Right renal pelvis (tissue), 4 donors: ENCODE measurements around the gene NELFB. TPM values are rescaled to one million over a fixed set of nuclear protein-coding genes. Genes with fewer than 3 reads are reported as not detected.

Experiments
- DNase-seq, 4 donors: peaks; one replicate each; pipeline ENCODE4 v3.0.0-alpha.2; 2013; ENCODE audit warnings: low read depth in 4 of 4, low spot score in 3 of 4, missing footprints in 1 of 4
- polyA plus RNA-seq, 4 donors: library from polyadenylated mRNA; unstranded; fragments of 120-200 nt; gene quantifications; one replicate each; pipeline ENCODE4 v1.2.1, GENCODE V29; 2013; ENCODE audit not compliant: insufficient read length in 4 of 4

The NELFB gene
- polyA plus RNA-seq, 4 donors, result 46.6 to 69.7 (median 51.2) TPM

DNA sequence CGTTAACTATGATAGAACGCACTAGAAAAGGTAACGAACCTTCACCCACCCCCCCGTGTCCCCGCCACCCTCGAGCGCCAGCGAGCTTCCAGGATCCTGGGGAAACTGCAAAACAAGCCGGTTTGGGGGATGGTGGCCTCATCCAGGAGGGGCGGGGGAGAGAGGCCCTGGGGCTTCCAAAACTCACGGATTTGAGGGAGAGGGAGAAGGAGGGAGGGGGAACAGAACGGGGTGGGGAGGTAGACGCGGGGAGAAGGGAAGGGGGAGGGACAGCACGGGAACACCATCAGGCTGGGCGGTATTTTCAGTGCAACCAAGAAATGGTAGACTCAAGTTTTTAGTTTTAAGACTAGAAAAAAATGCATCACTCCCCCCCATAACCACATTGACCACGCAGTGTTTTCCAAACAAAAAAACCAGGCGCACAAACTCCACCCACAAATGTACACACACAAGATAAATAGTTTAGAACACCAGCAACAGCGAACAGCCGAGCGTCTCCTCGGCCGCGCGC is 45.5 kb downstream of the NELFB start:
- DNase-seq, result no peak

DNA sequence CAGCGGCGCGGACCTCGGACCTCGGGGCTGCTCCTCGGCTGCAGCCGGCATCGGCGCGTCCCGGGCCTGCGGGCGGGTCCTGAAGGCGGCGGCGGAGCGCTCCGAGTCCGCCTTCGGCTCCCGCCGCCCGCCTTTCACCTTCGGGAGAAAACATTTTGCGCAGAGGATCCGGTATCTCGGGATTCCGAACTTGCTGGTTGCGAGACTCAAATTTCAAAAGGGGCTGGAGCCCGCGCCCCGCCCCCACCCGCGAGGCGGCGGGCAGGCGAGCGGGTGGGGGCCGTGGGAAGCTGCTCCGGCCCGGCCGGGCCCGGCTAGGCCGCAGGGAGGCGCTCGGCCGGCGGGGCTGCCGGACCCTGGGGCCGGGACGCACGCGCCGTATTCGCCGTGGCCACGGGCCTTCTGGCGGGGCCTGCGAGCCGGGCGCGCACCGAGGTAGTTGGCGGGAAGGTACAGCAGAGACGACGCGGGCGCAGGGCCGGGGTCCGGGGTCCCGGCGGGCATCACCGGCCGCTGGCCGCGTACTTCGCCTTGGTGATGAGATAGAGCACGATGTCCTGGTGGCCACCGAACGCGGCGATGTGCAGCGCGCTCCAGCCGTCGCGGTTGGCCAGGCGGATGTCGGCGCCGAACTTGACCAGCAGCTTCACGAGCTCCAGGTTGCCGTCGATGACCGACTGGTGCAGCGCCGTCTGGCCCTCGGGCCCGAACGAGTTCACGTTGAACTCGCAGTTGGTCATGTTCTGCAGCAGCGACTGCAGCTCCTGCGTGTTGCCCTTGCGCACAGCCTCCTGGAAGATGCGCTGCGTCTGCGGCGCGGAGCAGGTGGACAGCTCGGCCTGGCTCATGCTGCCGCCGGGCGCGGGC is 46.2 kb downstream of the NELFB start:
- DNase-seq, result no peak

DNA sequence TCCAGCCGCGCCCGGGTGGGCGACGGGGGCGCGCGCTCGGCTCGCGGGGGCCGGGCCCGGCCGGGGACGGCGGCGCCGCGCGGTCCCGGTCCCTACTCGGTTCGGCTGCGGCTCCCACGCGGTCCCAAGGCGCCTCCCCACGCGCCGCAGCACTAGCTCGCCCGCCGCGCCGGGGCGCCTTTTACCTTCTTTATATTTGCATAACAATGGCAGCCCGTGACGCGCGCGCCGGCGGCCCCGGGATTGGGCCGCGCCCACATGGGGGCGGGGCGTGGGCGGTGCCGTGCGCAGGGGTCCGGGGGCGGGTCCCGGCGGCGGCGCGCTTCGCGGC is 47.0 kb downstream of the NELFB start, which contains the start of gene NRARP:
Gene NRARP (minus strand): TSS at position 154 of the 331 bp plus-strand sequence. CDS start 343 bp downstream, outside the sequence.
- no peak for DNase-seq

DNA sequence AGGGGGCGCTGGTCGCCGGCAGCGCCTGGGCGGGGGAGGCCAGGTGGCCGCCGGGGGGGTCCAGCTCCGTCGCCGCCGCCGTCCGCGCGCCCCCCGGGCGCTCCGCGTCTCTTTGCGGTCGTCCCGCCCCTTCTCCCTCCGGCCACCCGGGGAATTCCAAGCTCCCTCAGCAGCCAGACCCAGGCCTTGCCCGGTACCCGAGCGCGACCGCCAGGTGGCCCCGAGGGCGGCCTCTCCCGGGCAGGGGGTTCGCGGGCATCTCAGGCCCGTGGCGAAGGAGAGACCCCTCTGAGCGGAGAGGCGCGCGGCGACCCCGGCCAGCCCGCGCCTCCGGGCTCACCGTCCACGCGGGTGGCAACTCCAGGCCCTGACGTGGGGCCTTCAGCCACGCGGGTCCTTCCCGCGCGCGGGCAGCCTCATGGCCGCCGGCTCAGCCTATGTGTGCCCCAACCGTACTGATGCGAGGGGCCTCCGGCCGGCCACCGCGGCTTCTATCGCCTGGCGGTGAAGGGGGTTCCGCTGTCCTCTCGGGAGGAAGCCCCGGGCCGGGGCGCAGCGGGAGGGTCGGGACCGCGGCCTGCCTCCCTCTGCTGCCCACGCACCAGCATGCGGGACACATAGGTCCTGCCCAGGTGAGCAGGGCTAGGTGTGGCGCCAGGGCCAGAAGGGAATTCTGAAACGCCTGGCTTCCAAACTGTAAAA is 47.5 kb downstream of the NELFB start:
- no peak for DNase-seq

DNA sequence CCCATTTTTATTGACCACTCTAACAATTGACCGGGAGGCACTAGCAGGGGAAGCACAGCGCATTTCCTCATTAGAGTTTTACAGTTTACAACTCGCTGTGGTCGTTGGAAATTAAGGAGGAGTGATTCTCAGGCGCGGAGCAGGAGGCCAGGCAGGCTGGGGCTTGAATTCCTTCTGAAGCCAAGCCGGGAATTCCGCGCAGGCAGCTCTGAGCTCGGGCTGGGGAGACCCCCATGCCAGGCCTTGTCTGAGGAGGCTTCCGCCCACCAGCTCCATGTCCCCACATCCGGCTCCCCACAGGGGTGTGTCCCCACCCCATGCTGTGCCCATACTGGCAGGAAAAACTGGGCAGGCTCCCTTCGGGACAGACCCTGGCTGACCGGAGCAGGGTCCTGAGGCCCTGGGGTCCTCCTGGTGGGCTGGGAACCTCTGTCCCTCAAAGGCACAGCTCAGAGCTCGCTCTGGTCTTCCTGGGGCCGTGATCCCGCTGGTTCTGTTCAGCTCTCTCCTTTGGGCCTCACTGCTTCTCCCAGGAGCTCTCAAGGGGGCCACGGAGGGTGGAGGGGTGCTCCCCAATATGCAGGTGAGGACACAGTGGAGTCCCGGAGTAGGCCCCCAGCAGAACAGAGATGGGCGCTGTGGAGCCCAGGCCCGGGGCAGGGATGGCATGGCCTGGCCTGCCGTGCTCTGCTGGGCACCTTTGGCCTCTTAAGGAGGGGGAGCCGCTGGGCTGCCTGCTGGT is 48.2 kb downstream of the NELFB start:
- DNase-seq, result no peak

DNA sequence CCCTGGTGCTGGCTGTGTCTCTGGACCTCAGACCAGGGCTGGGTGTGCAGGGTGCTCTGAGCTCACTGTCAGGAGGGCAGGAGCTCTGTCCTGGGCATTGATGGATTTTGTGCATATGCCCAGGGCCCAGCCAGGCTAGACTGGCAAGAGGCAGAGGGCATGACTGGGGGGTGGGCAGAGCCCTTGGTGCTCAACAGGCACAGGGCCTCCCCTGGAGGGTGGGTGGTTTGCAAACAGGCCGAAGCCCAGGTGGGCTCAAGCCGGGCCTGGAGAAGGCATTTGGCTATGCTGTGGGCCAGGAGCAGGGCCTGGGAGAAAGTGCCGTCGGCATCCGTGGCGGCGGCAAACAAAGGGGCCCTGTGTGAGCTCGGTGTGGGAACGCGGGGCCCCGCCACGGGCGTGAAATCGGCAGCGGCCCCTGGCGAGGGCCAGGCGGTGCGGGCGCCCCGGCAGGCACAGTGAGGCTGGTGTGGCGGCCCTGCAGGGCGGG is 48.8 kb downstream of the NELFB start:
- no peak for DNase-seq

DNA sequence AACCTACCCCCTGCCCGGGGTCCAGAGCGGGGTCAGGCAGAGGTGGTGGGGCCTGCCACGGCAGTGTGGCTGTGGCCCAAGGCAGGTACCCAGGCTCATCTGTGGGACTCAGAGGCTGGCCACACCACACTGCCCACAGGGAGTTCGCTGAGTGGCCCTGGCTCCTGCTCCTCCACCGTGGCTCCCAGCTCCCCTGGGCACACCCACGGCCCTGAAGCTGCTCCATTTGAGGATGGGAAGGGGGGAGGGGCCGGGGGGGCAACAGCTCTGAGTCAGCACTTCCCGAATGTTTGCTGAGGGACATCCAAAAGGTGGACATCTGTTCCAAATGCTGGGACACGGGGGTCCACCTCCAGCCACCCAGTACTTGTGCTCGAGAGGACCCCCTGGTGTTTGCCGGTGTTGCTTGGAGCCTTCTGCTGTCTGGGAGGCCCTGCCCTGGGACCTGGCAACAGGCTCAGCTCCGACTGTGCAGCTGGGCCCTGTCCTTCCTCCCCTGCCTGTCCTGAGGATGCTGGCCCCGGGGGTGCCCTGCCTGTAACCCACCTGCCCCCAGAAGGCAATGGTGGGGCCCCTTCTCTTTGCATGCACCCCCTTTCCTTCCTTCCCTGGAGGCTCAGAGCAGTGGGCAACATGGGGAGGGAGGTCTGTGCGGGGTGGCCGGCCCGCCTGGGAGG is 49.4 kb downstream of the NELFB start:
- no peak for DNase-seq

DNA sequence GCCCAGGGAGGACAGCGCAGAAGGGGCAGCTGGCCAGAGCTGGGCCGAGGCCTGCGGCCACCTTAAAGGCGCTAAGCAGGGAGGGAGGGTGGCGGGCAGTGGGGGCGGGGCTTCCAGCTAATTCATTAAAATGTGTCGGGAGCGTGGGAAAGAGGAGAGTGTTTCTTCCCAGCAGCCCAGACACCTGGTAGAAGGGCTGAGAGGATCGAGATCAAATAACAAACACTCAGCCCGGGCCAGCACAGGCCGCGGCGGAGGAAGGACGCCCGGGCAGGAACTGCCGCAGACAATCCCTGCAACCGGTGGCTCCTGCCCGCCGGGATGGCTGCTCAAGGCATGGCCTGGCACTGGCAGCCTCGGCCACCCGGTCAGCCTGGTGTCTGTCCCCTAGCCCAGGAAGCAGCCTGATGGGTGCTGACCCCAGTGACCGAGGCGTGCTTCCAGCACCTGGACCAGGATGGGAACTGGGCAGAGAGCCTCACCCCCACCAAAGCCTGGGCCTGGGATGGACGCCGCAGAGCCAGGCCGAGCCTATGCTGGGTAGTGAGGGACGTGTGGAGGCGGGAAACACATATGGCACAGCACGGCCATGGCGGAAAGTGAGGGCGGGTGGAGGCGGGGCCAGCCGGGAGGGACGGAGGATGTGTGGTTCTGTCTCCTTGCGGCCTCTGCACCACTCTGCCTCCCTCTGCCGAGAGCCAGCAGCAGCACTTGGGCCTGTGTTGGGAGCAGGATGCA is 50.1 kb downstream of the NELFB start:
- DNase-seq, result no peak

DNA sequence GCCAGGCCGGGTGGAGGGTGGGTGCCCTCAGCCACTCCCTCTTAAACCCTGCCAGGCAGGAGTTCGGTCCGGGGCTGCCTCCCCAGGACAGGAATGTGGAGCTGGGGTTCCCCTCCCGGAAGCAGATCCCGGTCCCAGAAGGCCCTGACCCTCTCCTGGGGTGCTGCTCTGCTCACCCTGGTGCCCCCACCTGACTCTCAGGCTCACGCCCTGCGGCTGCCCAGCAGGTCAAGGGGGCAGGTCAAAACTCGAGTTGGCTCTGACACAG is 50.6 kb downstream of the NELFB start:
- no peak for DNase-seq

DNA sequence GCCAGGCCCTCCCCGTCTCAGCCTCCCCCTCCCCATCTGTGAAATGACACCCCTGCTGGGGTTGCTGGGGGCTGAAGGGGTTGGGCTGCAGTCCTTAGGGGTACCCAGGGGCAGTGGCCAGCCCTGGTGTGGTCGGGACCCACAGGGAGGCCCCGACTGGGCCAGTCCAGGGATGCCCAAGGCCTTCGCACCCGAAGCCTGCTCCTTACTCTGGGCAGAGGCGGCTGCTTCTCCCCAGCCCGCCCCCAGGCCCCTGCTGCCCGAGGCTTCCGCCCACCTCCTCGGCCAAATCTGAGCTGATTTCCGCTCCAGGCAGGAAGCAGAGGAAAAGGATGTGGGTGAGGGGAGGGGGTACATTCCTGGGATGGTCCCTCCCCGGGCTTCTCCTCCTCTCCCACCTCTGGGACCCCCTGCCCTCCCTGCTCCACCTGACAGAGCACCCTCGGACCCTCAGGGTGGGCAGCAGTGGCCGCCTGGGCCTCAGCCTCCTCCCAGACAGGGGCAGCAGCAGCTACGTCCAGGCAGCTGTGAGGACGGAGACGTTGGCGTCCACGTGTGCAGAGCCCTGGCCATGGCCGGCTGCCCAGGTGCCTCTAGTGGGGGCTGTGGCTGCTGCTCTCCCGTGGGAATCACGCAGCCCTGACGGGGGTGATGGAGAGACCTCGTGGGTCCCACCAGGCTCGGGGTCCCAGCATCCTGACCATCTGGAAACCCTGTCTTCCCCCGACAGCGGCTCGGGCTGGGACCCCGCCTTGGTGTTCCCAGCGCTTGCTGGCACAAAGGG is 51.1 kb downstream of the NELFB start:
- no peak for DNase-seq

DNA sequence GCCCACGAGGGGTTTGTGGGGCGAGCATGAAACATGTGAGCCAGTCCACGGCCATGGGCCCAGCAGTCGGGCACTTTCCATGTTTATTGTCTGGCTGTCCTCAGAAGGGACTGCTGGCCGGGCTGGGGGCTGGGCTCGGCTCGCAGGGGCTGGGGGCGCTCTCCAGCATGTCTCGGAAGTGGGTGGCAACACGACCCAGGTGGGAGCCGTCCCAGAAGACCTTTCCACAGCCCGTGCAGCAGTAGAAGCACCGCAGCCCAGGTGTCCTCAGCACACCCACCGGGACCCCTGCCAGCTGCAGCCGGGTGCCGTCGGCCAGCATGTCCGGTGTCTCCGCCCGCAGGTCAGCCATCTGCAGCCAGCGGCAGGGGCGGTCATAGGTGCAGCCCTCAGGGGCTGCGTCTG is 51.7 kb downstream of the NELFB start:
- no peak for DNase-seq

DNA sequence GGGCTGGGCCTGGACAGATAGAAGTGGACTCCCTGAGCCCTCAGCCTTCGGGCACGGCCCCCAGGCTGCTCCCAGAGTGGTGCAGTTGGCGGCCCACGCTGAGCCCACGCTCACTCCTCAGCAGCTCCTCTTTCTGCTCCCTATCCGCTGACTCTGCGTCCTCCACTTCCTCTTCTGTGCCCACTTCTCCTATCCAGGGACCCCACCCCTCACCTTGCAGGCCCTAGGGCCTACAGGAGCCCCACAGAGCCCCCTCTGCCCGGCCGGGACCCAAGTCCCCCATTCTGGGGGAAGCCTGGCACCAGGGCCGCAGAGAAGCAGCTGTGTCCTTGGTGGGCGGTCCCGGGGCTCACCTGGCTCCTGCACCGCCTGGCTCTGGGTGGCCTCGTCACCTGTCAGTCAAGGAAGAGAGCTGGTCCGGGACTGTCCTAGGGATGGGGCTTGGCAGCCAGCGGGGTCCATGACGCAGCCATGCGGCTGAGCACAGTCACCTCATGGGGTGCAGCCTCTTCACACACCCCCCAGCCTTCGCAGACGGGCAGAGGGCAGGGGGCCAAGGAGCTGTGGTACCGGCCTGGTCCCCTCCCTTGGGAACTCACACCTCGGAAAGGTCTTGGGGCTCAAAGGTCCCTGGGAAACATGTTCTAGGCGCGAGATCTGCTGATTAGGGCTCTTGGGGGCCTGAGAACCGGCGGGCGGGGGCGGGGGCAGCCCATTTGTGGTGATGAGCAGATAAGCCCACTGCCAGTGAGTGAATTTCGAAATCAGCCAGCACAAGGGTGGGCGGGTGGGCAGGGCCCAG is 52.3 kb downstream of the NELFB start:
- DNase-seq, result no peak

DNA sequence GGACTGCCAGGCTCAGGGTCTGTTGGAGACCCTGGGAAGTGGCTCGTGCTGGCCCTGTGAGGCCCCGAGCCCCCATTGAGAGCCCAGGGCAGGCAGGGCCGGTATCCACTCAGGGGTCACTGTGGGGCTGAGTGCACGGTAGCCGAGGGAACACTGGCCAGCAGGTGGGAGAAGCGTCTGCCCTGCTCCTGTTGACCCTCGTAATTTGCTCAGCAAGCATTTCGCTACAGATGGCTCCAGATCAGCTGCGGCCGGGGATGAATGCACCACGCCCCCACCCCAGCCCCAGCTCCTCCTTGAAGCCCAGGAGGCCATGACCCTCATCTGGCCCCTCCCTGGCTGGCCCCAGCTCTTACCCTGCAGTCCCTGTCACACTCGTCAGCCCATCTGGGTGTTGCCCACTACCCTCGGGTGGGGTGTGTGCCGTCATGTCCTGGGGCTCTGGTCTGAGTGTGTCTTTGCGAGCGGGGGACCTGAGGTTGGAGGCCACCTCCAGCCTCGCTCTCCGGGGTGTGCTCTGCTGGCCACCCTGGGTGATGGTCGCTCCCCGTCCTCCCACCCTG is 53.0 kb downstream of the NELFB start:
- DNase-seq, result no peak

DNA sequence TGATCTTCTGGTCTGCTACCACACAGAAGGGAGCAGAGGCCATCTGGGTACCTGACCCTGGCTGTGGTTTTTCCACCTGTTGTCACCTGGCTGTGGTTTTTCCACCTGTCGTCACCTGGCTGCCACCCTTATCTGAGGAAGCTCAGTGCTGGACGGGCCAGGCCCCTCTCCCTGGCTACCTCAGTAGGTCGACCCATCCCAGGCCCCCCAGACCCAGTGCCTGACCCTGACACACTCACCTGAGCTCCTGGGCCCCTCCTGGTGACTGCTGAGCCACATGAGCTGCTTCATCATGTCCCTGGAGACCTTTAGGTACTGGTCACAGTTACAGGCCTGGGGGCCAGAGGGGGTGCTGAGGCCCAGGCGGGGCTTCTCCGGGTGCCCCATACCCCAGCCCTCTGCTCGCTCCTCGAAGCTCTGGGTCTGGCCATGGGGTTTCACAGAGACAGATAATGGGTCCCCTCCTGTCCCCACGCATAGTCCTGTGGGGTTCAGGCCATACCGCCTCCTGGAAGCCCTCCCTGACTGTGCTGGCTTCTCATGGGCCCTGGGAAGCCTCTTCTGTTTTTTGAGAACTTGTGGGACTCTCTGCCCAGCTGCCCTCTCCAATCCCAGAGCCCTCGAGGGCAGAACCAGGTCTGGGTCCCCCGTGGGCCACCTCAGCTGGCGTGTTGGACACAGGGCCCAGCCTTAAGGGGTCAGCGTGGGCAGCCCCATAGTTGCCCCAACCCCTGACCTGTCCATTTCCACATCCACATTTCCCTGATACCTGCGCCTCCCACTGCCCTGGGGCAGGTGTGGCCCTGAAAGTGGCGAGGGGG is 54.5 kb downstream of the NELFB start:
- DNase-seq, result no peak

DNA sequence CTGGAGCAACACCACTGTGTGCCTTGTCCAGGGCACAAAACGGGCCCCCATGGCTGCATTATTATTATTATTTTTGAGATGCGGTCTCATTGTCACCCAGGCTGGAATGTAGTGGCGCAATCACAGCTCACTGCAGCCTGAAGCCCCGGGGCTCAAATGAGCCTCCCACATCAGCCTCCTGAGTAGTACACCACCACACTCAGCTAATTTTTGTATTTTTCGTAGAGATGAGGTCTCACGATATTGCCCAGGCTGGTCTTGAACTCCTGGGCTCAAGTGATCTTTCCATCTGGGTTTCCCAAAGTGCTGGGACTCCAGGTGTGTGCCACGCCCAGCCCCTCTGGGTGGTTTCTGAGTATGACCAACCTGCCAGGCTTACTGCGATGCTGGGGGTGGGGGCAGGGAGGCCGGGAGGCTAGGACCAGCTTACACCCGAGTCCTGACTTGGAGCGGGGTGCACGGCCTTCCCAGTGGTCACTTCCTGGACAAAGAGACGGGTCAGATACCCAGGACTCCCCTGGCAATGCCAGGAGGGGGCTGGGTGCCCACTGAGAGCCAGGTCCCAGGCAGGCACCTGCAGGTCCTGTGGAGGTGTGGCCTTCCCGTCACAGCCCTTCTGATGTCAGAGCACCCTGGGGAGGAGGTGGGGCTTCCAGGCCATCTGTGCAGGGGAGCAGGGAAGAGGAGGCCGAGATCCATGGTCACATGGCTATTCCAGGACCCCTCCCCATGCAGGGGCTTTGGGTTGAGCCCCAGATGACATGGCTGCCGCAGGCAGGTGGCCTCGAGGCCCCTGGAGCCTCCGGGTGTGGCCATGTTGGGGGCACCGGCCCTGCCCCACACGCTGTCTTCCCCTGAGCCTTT is 55.3 kb downstream of the NELFB start:
- no peak for DNase-seq
